Hindlimb muscle (tissue), 1 donor: ENCODE measurements around the gene NPC2. TPM values are rescaled to one million over a fixed set of nuclear protein-coding genes. Genes with fewer than 3 reads are reported as not detected.
"Not testable (repeated sequence)": the region's sequence is repeated elsewhere in the genome, so short reads cannot be mapped to it uniquely, and the experiment has no call there.

ENCODE experiments used
- DNase-seq: peaks from one replicate; pipeline ENCODE4 v3.0.0-alpha.2; 2013
- polyA plus RNA-seq: library from polyadenylated mRNA; unstranded; fragments of 120-200 nt; gene quantifications from one replicate; pipeline ENCODE4 v1.2.1, GENCODE V29; 2013; ENCODE audit not compliant: insufficient read length

NPC2 gene
- 82.5 TPM for polyA plus RNA-seq

DNA sequence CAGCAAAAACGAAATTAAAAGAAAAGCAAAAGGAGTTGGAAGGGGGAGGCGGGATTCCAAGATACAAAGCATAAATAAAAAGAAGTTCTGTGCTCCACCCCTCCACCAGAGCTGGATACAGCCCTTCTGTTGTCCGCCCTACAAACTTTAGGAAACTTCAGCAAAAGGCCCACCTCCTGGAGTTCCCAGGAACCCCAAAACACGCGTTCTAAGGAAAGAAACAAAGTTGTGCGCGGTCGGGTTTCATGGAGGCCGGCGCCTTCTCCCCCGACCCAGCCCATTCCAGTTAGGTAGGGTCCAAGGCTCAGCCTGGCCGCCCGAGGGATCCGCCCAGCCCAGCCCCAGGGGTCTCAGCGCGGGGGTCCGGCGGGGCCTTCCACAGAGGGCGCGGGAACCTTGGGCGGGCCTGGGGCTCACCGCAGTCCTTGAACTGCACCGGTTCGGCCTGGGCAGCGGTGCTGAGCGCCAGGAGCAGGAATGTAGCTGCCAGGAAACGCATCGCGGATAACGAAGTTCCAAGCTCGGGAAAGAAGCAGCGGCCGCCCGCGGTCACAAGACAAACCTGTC lies at the start of gene NPC2:
TSS of gene NPC2 (minus strand) at position 530 of the 567 bp plus-strand sequence. CDS start at position 499, 31 bp downstream.
- DNase-seq: no peak

DNA sequence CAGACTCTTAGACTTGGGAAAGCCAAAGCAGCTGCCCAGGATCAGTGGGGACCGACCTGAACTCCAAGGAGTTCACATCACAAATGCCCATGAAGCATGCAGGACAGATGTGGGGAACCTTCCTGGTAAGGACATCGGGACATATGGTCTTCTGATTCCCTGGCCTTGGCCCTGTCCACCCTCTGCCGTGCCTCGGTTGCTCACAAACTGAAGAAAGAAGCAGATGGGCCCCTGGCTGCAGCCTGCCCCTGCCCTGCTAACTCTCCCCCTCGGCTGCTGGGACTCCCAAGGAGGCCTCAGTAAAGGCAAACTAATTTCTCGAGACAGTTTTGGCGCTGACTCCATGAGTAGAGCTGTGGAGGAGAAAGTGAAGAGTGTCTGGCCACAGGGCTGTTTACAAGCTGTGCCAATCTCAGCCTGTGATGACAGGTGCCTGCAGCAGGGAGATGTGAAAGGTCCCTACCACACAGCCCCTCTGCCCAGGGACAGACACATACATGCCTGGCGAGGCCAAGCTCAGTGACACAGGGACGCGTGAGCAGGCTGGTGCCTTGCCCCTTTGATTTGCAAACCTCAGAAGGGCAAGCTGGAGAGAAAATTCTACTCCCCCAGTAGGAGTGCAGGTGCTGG lies 49.1 kb upstream of the NPC2 start:
- no peak for DNase-seq

DNA sequence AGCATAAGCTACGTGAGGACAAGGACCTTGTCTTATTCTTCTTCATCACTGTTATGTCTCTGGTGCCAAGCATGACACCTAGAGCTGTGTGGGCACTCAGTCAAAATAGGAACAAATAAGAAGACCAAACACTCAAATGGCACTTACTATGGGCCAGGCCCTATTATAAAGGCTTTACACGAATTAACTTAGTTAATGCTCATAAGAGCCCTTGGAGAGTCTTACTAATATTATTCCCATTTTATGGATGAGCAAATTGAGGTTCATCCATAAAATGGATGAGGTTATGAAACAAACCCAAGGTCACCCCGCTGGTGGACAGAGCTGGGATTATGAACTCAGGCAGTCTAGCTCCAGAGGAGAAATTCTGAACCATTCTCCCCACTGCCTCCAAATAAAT lies 48.1 kb upstream of the NPC2 start:
- DNase-seq: no peak

DNA sequence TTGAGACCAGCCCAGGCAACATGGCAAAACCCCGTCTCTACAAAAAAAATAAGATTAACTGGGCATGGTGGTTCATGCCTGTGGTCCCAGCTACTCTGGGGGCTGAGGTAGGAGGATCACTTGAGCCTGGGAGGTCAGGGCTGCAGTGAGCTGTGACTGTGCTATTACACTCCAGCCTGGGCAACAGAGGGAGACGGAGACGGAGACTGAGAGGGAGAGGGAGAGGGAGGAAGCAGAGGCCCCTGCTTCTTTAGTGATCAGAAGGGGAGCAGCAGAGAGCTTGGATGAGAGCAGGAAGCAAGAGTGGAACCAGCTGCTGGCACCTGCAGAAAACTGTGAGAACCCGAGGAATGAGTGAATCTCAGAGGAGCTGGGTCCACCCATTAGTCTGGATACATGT lies 46.4 kb upstream of the NPC2 start:
- DNase-seq: no peak

DNA sequence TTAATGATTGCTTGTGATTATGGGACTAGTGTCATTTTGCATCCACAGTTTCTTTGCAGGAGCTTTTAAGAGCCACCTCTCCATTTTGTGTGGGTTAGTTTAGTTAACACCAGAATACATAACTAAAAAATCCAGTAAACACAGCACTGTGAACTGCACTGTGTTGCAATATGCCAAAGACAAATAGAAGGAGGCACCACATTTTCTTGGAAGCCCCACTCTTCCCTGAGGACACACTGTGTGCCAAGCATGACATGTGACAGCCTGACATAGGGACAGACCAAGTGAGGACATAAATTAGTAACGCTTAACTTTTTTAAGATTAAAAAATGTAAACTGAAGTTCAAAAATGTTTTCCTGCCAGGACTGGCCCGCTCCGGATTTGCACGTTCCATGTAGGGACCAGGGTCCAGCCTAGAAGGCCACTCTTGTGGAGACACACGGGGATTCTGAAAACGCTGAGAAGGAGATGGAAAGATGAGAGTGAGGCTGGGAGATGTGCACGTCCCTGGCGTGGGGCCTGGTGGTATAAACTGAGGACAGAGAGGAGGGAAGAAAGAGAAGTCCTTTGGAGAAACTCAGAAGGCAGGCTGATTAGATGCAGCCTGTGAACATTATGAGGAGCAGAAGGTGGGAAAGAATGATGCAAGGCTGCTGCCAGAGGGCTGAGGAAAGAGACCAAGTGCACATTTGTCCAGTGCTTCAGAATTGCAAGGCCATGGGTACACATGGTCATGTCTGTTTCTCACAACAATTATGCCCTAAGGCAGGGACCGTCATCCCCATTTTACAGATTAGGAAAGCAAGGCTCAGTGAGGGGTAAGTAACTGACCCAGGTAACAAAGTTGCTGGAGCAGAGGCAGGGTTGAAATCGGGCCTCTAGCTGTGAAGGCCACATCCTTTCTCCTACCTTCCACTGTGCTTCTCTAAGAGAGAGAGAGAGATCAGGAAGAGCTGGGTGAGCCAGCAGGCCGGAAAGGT lies 45.6 kb upstream of the NPC2 start:
- DNase-seq: no peak

DNA sequence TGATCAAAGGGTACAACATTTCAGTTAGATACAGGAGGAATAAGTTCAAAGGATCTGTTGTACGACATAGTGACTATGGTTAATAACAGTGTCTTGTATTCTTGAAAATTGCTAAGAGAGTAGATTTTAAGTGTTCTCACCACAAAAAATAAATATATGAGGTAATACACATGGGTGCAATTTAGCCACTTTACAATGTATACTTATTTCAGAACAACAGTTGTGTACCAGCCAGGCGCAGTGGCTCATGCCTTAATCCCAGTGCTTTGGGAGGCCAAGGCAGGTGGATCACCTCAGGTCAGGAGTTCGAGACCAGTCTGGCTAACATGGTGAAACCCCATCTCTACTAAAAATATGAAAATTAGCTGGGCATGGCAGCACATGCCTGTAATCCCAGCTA lies 43.2 kb upstream of the NPC2 start:
- DNase-seq: not testable (repeated sequence)

DNA sequence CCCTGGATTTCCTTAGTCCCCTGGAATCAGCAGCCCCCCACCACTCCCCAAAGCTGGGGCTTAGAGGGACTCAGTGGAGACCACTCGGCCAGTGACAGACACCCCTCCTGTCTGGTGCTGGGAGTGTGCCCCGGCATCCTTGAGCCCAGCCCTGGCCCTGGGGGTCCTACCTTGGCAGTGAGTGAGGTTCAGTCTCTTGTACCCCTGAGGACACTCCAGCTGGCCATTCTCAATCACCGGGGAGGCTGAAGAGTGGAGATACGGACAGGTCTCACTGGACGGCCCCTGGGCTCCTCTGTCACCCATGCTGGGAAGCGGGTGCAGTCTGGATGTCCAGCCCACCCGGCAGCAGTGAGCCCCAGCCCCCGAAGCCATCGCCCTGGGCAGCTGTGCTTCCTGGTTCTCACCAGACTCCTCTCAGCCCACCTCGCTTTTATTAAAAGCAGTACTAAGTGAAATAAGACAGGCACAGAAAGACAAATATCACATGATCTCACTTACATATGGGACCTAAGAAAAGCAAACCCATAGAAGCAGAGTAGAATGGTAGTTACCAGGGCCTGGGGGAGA lies 42.7 kb upstream of the NPC2 start:
- DNase-seq: no peak

DNA sequence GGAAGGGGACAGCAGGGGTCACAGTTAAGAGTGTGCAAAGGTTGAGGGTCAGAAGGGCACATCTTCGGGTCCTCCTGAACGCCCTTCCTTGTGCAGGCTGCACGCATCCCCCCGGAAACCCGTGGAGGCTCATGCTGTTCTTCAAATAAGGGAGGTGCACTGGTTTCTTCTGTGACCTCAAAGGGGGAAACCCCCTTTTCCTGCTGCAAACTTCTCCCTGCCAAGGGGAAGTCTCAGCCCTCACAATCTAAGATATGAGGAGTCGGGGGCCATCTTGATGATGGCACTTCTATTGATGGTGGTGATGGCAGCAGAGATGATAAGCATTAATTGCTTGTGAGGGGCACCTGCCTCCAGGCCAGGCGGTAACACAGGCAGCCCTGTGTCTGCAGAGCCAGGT lies 40.5 kb upstream of the NPC2 start:
- DNase-seq: no peak

DNA sequence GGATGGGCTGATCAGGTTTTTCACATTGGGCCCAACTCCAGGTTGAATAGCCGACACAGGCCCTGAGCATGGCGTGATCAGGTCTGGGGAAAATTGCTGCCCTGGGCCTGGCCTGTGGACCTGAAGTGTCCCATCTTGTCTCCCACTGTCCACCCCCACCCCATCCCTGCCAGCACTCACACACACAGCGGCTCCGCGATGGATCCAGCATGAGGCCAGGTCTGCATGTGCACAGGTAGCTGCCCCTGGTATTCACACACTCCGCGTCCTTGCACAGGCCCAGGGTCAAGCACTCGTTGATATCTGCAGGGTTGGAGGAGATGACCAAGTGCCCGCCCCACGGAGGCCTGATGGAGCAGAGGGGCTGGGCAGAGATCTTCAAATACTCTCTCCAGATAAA lies 39.1 kb upstream of the NPC2 start:
- no peak for DNase-seq

DNA sequence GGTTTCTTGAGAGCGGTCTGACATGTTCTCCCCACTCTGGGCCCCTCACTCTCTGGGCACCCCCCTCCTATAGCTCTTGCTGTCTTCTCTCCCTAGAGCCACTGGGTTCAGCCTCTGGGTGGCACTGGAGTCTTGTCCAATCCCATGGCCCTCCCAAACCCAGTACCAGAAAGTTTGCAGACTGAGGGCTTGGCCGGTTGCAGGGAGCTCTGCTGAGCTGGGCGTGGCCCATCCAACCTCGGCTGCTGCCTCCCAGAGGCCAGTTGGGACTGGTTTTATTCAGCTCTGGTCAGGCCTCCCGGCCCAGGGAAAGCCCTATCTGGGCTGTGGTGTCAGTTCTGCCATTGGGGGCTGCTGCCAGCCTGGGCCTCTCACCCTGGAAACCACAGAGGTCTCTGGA lies 38.4 kb upstream of the NPC2 start:
- no peak for DNase-seq

DNA sequence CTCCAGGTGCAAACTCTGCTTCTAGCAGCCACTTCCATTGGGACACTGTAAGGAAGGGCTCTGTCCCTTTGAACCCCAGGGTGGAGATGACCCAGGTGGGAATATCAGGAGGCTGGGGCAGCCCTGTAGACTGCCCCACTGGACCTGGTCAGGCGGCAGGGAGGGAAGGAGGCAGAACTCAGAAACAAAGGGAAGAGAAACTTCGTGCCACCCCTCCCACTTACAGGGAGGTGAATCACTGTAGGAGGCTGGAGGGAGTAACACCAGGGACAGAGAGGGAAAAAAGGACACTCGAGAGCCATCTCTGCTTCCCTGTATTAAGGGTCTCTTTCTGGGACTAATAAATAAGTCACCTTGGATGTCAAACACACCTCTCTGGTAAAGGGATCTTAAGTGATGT lies 37.9 kb upstream of the NPC2 start:
- no peak for DNase-seq

DNA sequence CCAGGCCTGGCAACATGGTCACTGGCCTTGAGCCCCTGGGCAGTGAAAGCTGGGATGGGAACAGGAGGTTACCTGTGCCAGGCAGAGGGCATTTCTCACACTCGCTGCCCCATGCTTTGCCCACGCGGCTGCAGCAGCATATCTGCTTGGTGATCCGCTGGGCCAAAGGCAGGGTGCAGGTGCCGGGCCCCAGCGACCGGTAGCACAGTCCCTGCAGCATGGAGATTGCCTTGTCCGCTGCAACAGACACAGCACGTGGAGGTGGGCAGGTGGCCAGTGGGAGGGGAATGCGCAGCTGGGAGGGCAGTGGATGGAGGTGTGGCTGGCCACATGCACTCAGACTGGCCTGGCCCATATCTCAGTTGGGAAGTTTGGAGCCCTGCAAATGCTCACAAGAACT lies 35.8 kb upstream of the NPC2 start:
- DNase-seq: no peak

DNA sequence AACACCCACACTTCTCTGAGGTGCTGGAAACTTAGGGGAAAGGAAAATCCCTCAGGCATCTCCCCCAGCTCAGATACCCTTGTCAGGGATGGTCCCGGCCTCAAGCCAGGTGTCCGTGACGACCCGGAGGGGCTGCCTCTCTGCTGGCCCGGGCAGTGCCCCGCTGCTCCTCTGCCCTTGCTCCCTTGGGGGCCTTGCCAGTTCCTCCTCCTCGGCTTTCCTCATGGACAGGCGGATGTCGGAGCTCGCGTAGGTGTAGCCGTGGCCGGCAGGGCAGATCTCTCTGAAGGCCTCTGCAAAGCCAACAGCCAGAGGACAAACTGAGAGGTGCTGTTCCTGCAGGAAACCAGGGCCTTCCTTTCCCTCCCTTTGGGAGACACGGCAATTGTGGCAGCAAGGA lies 35.3 kb upstream of the NPC2 start:
- no peak for DNase-seq

DNA sequence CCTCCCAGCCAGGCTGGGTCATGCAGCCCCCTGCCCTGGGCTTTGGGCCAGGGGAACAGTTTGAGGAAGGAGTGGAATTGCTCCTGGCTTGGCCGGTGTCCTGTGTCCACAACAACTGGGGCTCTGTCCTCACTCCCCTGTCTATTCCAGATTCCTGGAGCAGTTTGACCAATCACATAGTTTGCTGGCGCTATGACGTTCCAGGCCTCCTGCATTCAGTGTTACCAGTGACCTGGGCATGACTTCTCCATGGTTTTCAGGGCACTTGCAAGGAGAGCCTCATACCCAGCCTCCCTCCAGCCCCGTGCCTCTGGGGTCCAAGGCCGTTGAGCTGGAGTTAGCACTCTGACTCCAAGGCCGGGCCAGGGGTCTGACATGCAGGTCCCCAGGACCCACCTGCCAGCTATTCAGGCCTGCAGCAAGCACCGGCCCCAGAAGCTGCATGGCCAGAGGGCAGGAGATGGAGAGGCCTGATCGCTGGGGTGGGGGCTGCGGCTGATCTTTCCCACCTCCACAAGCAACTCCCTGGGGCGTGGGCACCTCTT lies 34.7 kb upstream of the NPC2 start:
- DNase-seq: no peak

DNA sequence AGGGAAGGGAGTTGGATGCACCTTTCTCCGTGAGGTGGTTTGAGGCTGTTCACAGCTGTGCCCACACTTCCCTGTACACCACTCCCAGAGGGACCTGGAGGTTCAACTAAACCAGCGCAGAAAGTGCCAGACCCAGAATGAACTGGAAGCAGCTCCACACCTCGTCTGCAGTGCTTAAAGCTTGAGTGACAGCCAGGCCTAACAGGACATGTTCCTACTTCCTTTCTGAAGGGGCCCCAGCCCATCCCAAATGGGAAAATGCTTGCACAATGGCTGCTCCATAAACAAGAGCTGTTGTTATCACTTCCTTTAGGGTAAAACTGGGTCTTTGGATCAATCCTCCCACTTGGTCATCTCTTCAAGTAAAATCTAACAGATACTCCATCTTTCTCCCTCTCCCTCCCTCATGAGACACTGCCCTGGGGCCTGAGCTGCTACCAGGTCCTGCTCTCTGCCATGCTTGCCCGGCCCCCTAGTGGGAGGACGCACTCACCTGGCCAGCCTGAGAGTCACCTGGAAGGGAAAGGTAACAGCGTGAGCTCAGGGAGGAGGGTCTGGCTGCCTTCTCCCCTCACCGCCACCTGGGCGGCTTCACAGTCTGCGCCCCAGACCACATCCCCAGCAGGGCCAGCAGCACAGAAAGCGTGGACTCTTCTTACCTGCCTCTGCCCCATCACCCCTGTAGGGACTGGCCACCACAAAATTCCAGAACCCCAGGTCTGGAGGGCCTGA lies 33.9 kb upstream of the NPC2 start:
- DNase-seq: no peak

DNA sequence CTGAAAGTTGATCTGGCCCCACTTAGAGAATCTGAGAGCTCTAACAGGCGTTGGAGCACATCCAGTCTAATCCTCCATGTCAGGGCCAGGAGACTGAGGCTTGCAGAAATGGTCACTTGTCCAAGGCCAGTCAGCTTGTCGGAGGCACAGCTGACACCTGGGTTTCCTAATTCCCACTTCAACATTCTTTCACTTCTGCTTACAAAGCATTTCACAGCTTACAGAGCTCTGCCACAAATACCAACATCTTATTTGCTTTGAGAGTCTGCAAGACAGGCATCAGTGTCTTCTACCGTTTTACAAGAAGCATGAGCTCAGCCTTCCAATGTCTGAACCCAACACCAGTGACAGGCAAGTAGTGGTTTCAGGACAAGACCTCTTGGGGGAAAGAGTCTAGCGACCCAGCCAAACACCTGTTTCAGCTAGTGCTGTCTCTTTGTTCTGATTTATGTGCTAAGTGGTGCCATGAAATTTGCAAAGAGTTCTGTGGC lies 32.3 kb upstream of the NPC2 start:
- DNase-seq: no peak

DNA sequence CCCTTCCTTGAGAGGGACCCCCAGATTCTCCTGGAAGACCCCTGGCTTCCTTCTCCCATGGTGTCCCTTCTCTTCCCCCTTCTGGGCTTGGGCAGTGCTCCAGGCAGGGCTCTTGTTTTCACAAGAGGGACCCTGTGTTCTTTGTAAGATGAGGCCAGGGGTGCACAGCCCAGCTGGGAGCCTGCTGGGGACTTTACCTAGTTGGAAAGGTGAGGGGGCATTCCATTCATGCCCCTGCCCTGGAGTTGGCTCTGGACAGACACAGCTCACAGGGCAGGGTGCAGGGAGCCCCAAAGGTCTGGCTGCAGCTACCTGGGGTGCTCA lies 31.7 kb upstream of the NPC2 start:
- no peak for DNase-seq

DNA sequence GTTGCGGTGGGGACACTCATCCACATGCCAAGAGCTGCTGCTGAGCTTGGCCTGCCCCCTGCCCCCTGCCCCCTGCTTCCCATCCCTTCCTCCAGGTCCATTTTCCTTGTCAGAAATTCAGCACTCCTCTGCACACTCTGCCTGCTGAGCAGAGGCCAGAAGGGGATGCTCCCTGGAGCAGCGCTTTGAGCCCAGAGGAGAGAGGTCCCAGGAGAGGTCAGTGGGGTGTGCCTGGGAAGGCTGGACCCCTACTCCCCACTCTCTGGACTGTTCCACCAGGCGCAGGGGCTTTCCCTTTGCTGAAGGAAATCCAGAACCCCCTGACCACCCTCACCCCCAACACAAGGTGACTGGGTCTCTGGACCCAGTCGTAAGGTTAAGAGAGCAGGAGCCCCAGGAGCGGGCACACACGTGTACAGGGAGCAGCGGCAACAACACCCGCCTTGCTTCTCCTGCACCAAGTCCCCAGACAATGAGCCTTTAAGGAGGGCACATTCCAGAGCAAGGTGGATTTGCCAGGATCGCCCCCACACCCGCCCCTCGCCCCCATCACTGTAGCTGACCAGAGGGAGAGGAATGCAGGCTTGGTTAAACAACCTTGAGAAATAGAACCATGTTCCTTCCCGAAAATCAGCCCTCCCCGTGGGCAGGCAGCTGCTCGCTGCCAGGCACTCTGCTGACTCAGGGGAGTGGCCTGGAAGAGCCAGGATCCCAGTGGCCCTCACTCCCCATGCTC lies 31.1 kb upstream of the NPC2 start:
- no peak for DNase-seq

DNA sequence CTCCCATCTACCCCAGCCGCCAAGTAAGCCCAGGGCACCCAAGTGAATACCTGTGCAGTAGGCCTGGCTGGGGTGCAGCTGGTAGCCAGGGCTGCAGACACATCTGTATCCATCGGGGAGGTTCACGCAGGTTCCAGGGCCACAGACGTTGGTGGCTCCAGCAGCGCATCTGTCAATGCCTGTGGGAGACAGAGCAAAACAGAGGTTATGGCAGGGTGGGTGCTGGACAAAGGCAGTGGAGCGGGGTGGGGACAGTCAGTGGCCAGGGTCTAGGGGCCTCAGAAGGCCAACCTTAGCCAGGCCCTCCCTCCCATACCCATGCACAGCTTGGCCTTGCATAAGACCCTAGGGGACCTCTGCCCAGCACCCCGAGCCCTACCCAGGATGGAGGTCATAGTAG lies 29.6 kb upstream of the NPC2 start:
- DNase-seq: no peak

DNA sequence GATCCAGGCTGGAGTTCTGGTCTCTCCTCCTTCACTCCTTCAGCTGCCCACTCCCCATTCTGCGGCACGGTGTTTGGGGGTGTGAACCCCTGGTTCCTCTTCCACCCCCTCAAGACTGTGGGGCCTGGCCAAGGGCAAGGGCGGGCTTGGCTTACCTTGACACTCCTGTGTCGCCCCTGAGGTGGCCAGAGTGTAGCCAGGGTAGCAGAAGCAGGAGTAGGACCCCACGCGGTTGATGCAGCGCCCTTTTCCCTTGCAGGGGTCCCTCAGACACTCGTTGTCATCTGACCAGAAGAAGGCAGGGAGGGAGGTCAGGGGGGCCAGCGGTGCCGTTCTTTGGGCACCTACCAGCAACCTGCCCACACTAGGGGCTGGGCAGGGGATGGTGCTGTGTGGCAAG lies 28.7 kb upstream of the NPC2 start:
- no peak for DNase-seq

DNA sequence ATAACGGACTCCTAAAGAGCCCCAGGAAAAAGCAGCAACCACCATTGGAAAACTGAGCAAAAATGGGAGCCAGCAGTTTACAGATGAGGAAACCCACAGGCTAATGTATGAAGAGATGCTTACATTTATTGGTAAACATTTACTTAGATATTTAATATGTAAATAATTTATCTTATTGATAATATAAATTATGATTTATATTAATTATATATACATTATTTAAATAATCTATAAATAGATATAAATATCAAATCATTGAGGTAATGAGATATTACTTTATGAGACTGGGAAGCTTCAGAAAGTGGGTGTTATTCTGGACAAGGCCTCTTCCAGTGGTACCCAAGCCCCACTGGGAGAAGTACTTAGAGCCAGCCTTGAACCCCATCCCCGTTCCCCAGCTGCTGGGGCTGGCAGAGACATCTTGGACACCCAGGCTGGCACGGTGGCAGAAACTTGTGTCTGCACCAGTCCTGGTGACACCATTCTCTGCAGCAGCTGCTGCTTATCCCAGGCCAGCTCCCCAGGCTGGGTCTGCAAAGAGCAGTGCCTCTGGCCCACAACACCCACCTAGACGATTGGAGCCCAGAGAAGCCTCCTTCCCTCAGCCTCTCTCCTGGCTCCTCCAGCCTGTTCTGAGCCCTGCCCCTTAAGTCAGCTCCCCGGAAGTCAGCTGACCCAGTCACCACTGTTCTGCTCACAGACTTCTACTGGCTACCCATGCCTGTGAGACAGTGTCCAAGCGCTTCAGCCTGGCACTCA lies 26.4 kb upstream of the NPC2 start:
- no peak for DNase-seq
